HepG2 (cell line): ENCODE results near the gene UBXN6. TPM values are rescaled to one million over a fixed set of nuclear protein-coding genes. Genes with fewer than 3 reads are reported as not detected.

Experiments
- CBX2 ChIP-seq, 2 experiments: fragments of 200-600 bp in 1 of 2; sonication (generic); formaldehyde crosslinking in 1 of 2; IDR thresholded peaks; 2 replicates each; pipeline versions ENCODE4 v1.7.0 to v1.8.1; 2018 to 2022; ENCODE audit warnings: low read depth in 2 of 2, low read length in 1 of 2, mild to moderate bottlenecking in 1 of 2, missing genetic modification reagents in 1 of 2
- EZH2 ChIP-seq: conservative IDR thresholded peaks from 2 replicates; pipeline ENCODE4 v1.6.1; 2012; ENCODE audit warnings: mild to moderate bottlenecking, low read depth, low read length, moderate library complexity
- FOSL2 ChIP-seq: sonication (generic); formaldehyde crosslinking; IDR thresholded peaks from 2 replicates; pipeline ENCODE4 v1.4.0; 2020; ENCODE audit warnings: missing genetic modification reagents
- GABPA ChIP-seq, 2 experiments: IDR thresholded peaks; 2 replicates each; pipeline ENCODE4 v1.6.1; 2011 to 2016; ENCODE audit warnings: low read depth in 2 of 2, low read length in 1 of 2, missing biosample characterization in 1 of 2, missing genetic modification characterization in 1 of 2
- HMG20A ChIP-seq: IDR thresholded peaks from 2 replicates; pipeline ENCODE4 v1.6.1; 2016; ENCODE audit warnings: borderline replicate concordance
- HMG20B ChIP-seq: conservative IDR thresholded peaks from 2 replicates; pipeline ENCODE4 v1.6.1; 2016; ENCODE audit warnings: missing genetic modification reagents, missing compliant biosample characterization
- HOXA9 ChIP-seq: sonication (generic); formaldehyde crosslinking; IDR thresholded peaks from 2 replicates; pipeline ENCODE4 v1.8.1; 2022; ENCODE audit warnings: missing genetic modification reagents, mild to moderate bottlenecking, moderate library complexity, borderline replicate concordance
- KDM1A ChIP-seq: IDR thresholded peaks from 2 replicates; pipeline ENCODE4 v1.6.1; 2016; ENCODE audit warnings: missing compliant biosample characterization
- NR3C1 ChIP-seq: sonication (generic); formaldehyde crosslinking; IDR thresholded peaks from 2 replicates; pipeline ENCODE4 v1.4.0; 2020; ENCODE audit warnings: missing genetic modification reagents
- RARA ChIP-seq: IDR thresholded peaks from 2 replicates; pipeline ENCODE4 v1.6.1; 2016; ENCODE audit warnings: missing genetic modification reagents, missing compliant biosample characterization
- SRY ChIP-seq: sonication (generic); formaldehyde crosslinking; IDR thresholded peaks from 2 replicates; pipeline ENCODE4 v1.8.0; 2022; ENCODE audit warnings: mild to moderate bottlenecking, missing genetic modification reagents
- TBX2 ChIP-seq: sonication (generic); formaldehyde crosslinking; IDR thresholded peaks from 2 replicates; pipeline ENCODE4 v1.5.0; 2020; ENCODE audit warnings: missing genetic modification reagents, mild to moderate bottlenecking, borderline replicate concordance
- TOPORS ChIP-seq: sonication (generic); formaldehyde crosslinking; IDR thresholded peaks from 2 replicates; pipeline ENCODE4 v1.8.0; 2023; ENCODE audit warnings: mild to moderate bottlenecking, missing genetic modification reagents
- ZBTB42 ChIP-seq: sonication (generic); formaldehyde crosslinking; IDR thresholded peaks from 2 replicates; pipeline ENCODE4 v1.5.0; 2020; ENCODE audit warnings: mild to moderate bottlenecking, missing genetic modification reagents
- ZHX1 ChIP-seq: sonication (generic); formaldehyde crosslinking; IDR thresholded peaks from 2 replicates; pipeline ENCODE4 v1.8.1; 2022; ENCODE audit warnings: low read depth, mild to moderate bottlenecking, missing genetic modification reagents
- ZMYM2 ChIP-seq: sonication (generic); formaldehyde crosslinking; IDR thresholded peaks from 2 replicates; pipeline ENCODE4 v1.8.0; 2022; ENCODE audit warnings: mild to moderate bottlenecking, missing genetic modification reagents
- ZNF136 ChIP-seq: sonication (generic); formaldehyde crosslinking; IDR thresholded peaks from 2 replicates; pipeline ENCODE4 v1.8.1; 2022; ENCODE audit warnings: low read depth, mild to moderate bottlenecking, moderate library complexity, missing genetic modification reagents
- ZNF24 ChIP-seq: fragments of 450-650 bp; IDR thresholded peaks from 2 replicates; pipeline ENCODE4 v1.6.1; 2017; ENCODE audit warnings: antibody characterized with exemption, mild to moderate bottlenecking
- ZNF30 ChIP-seq: sonication (generic); formaldehyde crosslinking; IDR thresholded peaks from 2 replicates; pipeline ENCODE4 v1.5.0; 2020; ENCODE audit warnings: mild to moderate bottlenecking, missing genetic modification reagents
- ZNF44 ChIP-seq: sonication (generic); formaldehyde crosslinking; IDR thresholded peaks from 2 replicates; pipeline ENCODE4 v1.5.1; 2020; ENCODE audit warnings: mild to moderate bottlenecking, missing genetic modification reagents
- ZNF446 ChIP-seq: sonication (generic); formaldehyde crosslinking; IDR thresholded peaks from 2 replicates; pipeline ENCODE4 v1.5.0; 2020; ENCODE audit warnings: mild to moderate bottlenecking, missing genetic modification reagents
- ZNF510 ChIP-seq: sonication (generic); formaldehyde crosslinking; IDR thresholded peaks from 2 replicates; pipeline ENCODE4 v1.4.0; 2020; ENCODE audit warnings: low read depth, mild to moderate bottlenecking, missing genetic modification reagents
- ZNF652 ChIP-seq: IDR thresholded peaks from 2 replicates; pipeline ENCODE4 v1.6.1; 2016; ENCODE audit warnings: low read depth, borderline replicate concordance
- polyA plus RNA-seq, 8 experiments: library from polyadenylated mRNA; depleted of rRNA in 3 of 8; stranded (reverse) in 7 of 8; unstranded in 1 of 8; fragments of >200 nt; fragmentation: Illumina TruSeq in 4 of 8; extraction: Trizol in 4 of 8; gene quantifications; 2 replicates each; pipeline versions ENCODE4 v1.2.1 to v1.2.3, GENCODE V29; 2011 to 2016; ENCODE audit warnings: low read depth in 4 of 8, missing spikeins in 1 of 8, mixed read lengths in 1 of 8; ENCODE audit not compliant: insufficient read depth in 1 of 8
- total RNA-seq, 5 experiments: library from RNA; depleted of rRNA; stranded (reverse); fragments of >200 nt; fragmentation: Illumina TruSeq; extraction: Trizol; gene quantifications; 2 replicates each; pipeline ENCODE4 v1.2.3, GENCODE V29; 2016; ENCODE audit warnings: low read depth in 1 of 5
- TF ChIP-seq, protein P1 (sequence below): sonication (generic); formaldehyde crosslinking; IDR thresholded peaks from 2 replicates; pipeline ENCODE4 v1.5.0; 2020; ENCODE audit warnings: mild to moderate bottlenecking, missing genetic modification reagents, moderate library complexity
- TF ChIP-seq, protein P2 (sequence below): sonication (generic); formaldehyde crosslinking; conservative IDR thresholded peaks from 2 replicates; pipeline ENCODE4 v1.8.1; 2023; ENCODE audit warnings: missing genetic modification reagents

The UBXN6 gene
- total and polyA plus RNA-seq, 2 of the 13 experiments (the other 11 are each of a cell fraction or from before 2014, with no cell fraction given): 34.9 to 35.5 TPM

- TF ChIP-seq GABPA (IDR thresholded peaks at IDR 0.05; ENCODE audit: low read depth, low read length): peak; percentile 65
- peak; percentile 74 for TF ChIP-seq GABPA (CRISPR knock-in tag; IDR thresholded peaks at IDR 0.05; ENCODE audit: low read depth)
- TF ChIP-seq ZNF446 (CRISPR knock-in tag): no peak
- TF ChIP-seq CBX2 (IDR thresholded peaks at IDR 0.05; ENCODE audit: low read depth, low read length): no peak
- TF ChIP-seq CBX2 (CRISPR knock-in tag; IDR thresholded peaks at IDR 0.05; ENCODE audit: low read depth): no peak
- TF ChIP-seq TOPORS: no peak
- no peak for TF ChIP-seq HMG20B (CRISPR knock-in tag)
- TF ChIP-seq RARA (CRISPR knock-in tag): peak; percentile 52; the same call in 1 of the 2 replicates
- TF ChIP-seq ZNF44 (CRISPR knock-in tag): no peak
- TF ChIP-seq HMG20A (CRISPR knock-in tag): no peak
- 0 out of 2 replicates have a peak, but pooled peaks have one; percentile 21 for TF ChIP-seq SRY (CRISPR knock-in tag)
- TF ChIP-seq EZH2: no peak
- no peak for TF ChIP-seq NR3C1 (CRISPR knock-in tag)
- peak; percentile 55; the same call in 1 of the 2 replicates for TF ChIP-seq ZHX1 (CRISPR knock-in tag)
- TF ChIP-seq ZNF24: 0 out of 2 replicates have a peak, but pooled peaks have one; percentile 25
- TF ChIP-seq, protein P1, sequence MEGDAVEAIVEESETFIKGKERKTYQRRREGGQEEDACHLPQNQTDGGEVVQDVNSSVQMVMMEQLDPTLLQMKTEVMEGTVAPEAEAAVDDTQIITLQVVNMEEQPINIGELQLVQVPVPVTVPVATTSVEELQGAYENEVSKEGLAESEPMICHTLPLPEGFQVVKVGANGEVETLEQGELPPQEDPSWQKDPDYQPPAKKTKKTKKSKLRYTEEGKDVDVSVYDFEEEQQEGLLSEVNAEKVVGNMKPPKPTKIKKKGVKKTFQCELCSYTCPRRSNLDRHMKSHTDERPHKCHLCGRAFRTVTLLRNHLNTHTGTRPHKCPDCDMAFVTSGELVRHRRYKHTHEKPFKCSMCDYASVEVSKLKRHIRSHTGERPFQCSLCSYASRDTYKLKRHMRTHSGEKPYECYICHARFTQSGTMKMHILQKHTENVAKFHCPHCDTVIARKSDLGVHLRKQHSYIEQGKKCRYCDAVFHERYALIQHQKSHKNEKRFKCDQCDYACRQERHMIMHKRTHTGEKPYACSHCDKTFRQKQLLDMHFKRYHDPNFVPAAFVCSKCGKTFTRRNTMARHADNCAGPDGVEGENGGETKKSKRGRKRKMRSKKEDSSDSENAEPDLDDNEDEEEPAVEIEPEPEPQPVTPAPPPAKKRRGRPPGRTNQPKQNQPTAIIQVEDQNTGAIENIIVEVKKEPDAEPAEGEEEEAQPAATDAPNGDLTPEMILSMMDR (CRISPR knock-in tag): peak; percentile 95
- TF ChIP-seq, protein P2, sequence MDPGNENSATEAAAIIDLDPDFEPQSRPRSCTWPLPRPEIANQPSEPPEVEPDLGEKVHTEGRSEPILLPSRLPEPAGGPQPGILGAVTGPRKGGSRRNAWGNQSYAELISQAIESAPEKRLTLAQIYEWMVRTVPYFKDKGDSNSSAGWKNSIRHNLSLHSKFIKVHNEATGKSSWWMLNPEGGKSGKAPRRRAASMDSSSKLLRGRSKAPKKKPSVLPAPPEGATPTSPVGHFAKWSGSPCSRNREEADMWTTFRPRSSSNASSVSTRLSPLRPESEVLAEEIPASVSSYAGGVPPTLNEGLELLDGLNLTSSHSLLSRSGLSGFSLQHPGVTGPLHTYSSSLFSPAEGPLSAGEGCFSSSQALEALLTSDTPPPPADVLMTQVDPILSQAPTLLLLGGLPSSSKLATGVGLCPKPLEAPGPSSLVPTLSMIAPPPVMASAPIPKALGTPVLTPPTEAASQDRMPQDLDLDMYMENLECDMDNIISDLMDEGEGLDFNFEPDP: no peak
- no peak for TF ChIP-seq ZBTB42 (CRISPR knock-in tag)
- no peak for TF ChIP-seq ZNF510 (CRISPR knock-in tag)
- no peak for TF ChIP-seq KDM1A (CRISPR knock-in tag)
- no peak for TF ChIP-seq ZNF136 (CRISPR knock-in tag)
- no peak for TF ChIP-seq TBX2 (CRISPR knock-in tag)
- no peak for TF ChIP-seq ZMYM2 (CRISPR knock-in tag)
- TF ChIP-seq FOSL2 (CRISPR knock-in tag): peak; percentile 73
- TF ChIP-seq HOXA9: no peak
- TF ChIP-seq ZNF30: no peak
- TF ChIP-seq ZNF652 (CRISPR knock-in tag): no peak
These were observed 57.3 kb downstream of the UBXN6 start, which contains the start of gene SH3GL1 (continued) for GRCh38 chr19:4400135-4400936.
